ENCODE data around the gene MFN2. TPM values are rescaled to one million over a fixed set of nuclear protein-coding genes. Genes with fewer than 3 reads are reported as not detected.

The MFN2 gene
- total and polyA plus RNA-seq, 2 of the 8 experiments (the other 6 are each of a cell fraction or from before 2014, with no cell fraction given): 34.0 to 62.5 TPM

GRCh38 chr1:11944358-11944931, 35.8 kb upstream of the MFN2 start:
- no peak overlapping the region for H4K5ac ChIP-seq (ENCODE audit: insufficient read length, low read depth, low read length)
- peak overlapping the region; percentile 96 for H4K91ac ChIP-seq (replicated peaks; ENCODE audit: insufficient read length, low read length)
- no peak overlapping the region for H3K23ac ChIP-seq (ENCODE audit: insufficient read length)
- CTCF ChIA-PET (ENCODE audit: partially characterized antibody): interaction anchor here (0.6 to 1.5 kb wide), 7 partner anchors 9 to 49 kb away, joined by 3 to 11 read pairs (median 4); partner anchors contain the start of gene PLOD1
- H3K79me2 ChIP-seq (ENCODE audit: control insufficient read depth in 1 of 2, insufficient read depth in 2 of 2, low read length in 2 of 2): no peaks in the 10 kb centered on the region; a peak in 1 of 4 replicates
- no peaks in the 10 kb centered on the region for H3K27me3 ChIP-seq (replicated peaks in 1 of 4; ENCODE audit: control insufficient read depth in 3 of 4, extremely low read depth in 1 of 4, insufficient read depth in 3 of 4, low read length in 3 of 4)
- H4K8ac ChIP-seq (ENCODE audit: extremely low read depth, insufficient read depth, low read length): peak overlapping the region; percentile 75; the same call in 1 of the 2 replicates
- peak overlapping the region; percentile 67; the same call in 1 of the 2 replicates for H3K27ac ChIP-seq (ENCODE audit: low read depth, low read length)
- H3K18ac ChIP-seq (ENCODE audit: extremely low read depth, low read length): peak overlapping the region; percentile 17
- peak overlapping the region; percentile 71 for H2BK5ac ChIP-seq (ENCODE audit: low read depth, low read length)
- peaks cover 0 to 5% of the 10 kb centered on the region in 2 experiments; a peak in 2 of 4 replicates for H3K9me3 ChIP-seq (ENCODE audit: insufficient read depth in 2 of 2, low read depth in 1 of 2, low read length in 1 of 2)
- H4K20me1 ChIP-seq (replicated peaks in 1 of 2; ENCODE audit: control insufficient read depth in 1 of 2, insufficient read depth in 2 of 2, low read length in 2 of 2): no peaks in the 10 kb centered on the region
- H3K4me3 ChIP-seq (ENCODE audit: extremely low read depth in 1 of 4, insufficient read depth in 2 of 4, low read depth in 3 of 4, low read length in 4 of 4): no peak overlapping the region
- H2BK12ac ChIP-seq (ENCODE audit: low read depth, low read length): no peak overlapping the region
- peak in 1 of 2 experiments; percentile 71 for DNase-seq (ENCODE audit: low read depth in 1 of 2, low spot score in 2 of 2)
- 0 out of 2 replicates have a peak overlapping the region, but pooled peaks have one; percentile 26 for H2AK5ac ChIP-seq (ENCODE audit: low read depth, low read length)
- H3K79me1 ChIP-seq (ENCODE audit: low read depth, low read length): no peaks in the 10 kb centered on the region
- H3K36me3 ChIP-seq (ENCODE audit: control insufficient read depth in 2 of 4, insufficient read depth in 4 of 4, low read length in 3 of 4): peaks cover 0 to 5% (median 0%) of the 10 kb centered on the region in 4 experiments; a peak in 1 of 8 replicates
- POLR2A ChIA-PET (ENCODE audit: partially characterized antibody): interaction anchor here (0.6 to 2.8 kb wide), 11 partner anchors 10 to 124 kb away, joined by 3 to 45 read pairs (median 4); partner anchors contain the start of genes KIAA2013, MFN2 and PLOD1
- peak overlapping the region; percentile 3 to 57; a peak in 3 of 4 replicates for H3K4me2 ChIP-seq (ENCODE audit: insufficient read depth in 1 of 2, low read depth in 2 of 2, low read length in 2 of 2)
- H2BK120ac ChIP-seq (replicated peaks; ENCODE audit: low read depth, low read length): peak overlapping the region; percentile 24
- no peak for FAIRE-seq
- no peak overlapping the region for H2AFZ ChIP-seq (ENCODE audit: low read length)
- no peak overlapping the region for H2BK15ac ChIP-seq (ENCODE audit: low read length)
- no peak overlapping the region; a peak in 2 of 7 replicates for H3K9ac ChIP-seq (replicated peaks in 1 of 4; ENCODE audit: extremely low read depth in 1 of 4, low read depth in 3 of 4, low read length in 3 of 4)
- no peak overlapping the region for H3K4ac ChIP-seq (replicated peaks; ENCODE audit: insufficient read length, low read depth, low read length)
- H2BK20ac ChIP-seq (ENCODE audit: low read length): no peak overlapping the region
- WGBS, 2 experiments (ENCODE audit: extremely low coverage in 1 of 2, insufficient coverage in 1 of 2, insufficient read length in 1 of 2, insufficient replicate concordance in 2 of 2, low coverage in 1 of 2, low lambda C conversion rate in 2 of 2, missing lambda C conversion rate in 1 of 2): 61% methylated on average over 11 of the region's 12 CpGs; no CpG with 5 or more reads in 1 of the 2 experiments
- no peaks in the 10 kb centered on the region; the same call in 1 of the 2 replicates for H3K23me2 ChIP-seq (ENCODE audit: low read depth, low read length)
- no peak overlapping the region for H3K56ac ChIP-seq (replicated peaks; ENCODE audit: insufficient read length, low read depth, low read length)
- peaks cover 2 to 12% (median 5%) of the 10 kb centered on the region in 4 experiments for H3K4me1 ChIP-seq (replicated peaks in 1 of 4; ENCODE audit: control insufficient read depth in 3 of 4, insufficient read depth in 4 of 4, low read length in 3 of 4)
- H3K14ac ChIP-seq (ENCODE audit: insufficient read length): no peak overlapping the region
- TF ChIP-seq RXRA (IDR thresholded peaks at IDR 0.05; ENCODE audit: insufficient read depth, low read depth, low read length): no peak
- TF ChIP-seq EGR1 (IDR thresholded peaks at IDR 0.05; ENCODE audit: borderline replicate concordance, low read depth, low read length): no peak
- TF ChIP-seq, protein P1, sequence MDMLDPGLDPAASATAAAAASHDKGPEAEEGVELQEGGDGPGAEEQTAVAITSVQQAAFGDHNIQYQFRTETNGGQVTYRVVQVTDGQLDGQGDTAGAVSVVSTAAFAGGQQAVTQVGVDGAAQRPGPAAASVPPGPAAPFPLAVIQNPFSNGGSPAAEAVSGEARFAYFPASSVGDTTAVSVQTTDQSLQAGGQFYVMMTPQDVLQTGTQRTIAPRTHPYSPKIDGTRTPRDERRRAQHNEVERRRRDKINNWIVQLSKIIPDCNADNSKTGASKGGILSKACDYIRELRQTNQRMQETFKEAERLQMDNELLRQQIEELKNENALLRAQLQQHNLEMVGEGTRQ (IDR thresholded peaks at IDR 0.05; ENCODE audit: low read length): 0 out of 2 replicates have a peak, but pooled peaks have one; percentile 8
- no peak for TF ChIP-seq KDM4A (IDR thresholded peaks at IDR 0.05; ENCODE audit: low read depth, low read length, severe bottlenecking)
- no peak for TF ChIP-seq POU5F1 (IDR thresholded peaks at IDR 0.05; ENCODE audit: low read depth, low read length)

All from H1 (cell line).